ENCODE results near the gene SFMBT2. TPM values are rescaled to one million over a fixed set of nuclear protein-coding genes. Genes with fewer than 3 reads are reported as not detected.

SFMBT2 gene
- total RNA-seq, 2 experiments from 2014 or later: 7.9 to 8.3 TPM

DNA sequence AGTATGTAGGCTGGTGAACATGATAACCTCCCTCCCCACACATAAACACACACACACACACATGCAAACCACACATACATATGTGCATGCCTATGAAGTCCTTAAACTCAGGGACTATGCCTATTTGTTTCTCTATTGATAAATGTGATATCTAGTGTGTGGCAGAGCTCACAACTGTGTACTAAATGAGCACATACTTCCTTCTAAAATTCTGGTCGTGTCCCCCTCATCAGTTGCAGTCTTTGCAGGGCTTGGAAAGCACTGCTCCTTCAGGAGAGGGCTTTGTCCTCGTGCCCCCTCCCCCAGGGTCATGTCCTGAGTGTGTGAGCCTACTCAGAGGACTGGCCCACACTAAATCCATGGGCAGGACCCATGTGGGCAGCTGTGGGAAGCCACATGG is 94.0 kb downstream of the SFMBT2 start:
- Histone ChIP-seq H2AFZ (ENCODE audit: low read length) (no peak overlapping the region), H3K4me3 (ENCODE audit: low read depth, low read length, poor library complexity, severe bottlenecking) (no peak overlapping the region), H3K4me1 (ENCODE audit: insufficient read depth, low read length, poor library complexity, severe bottlenecking) (peaks cover 11% of the 10 kb centered on the region), H3K9me2 (ENCODE audit: insufficient read depth, low read length) (no peaks in the 10 kb centered on the region), H3K36me3 (ENCODE audit: insufficient read depth, low read length) (peaks cover 6% of the 10 kb centered on the region; the same call in 1 of the 2 replicates), H3K4me2 (ENCODE audit: low read length) (no peak overlapping the region), H4K20me1 (ENCODE audit: insufficient read depth, low read length) (no peaks in the 10 kb centered on the region), H3K79me2 (ENCODE audit: insufficient read depth, low read depth, low read length) (no peaks in the 10 kb centered on the region), H3K27ac (ENCODE audit: low read depth, low read length, poor library complexity, severe bottlenecking) (no peak overlapping the region), H3K9me3 (ENCODE audit: low read length) (peaks cover 3% of the 10 kb centered on the region; the same call in 1 of the 2 replicates)
- ChIA-PET POLR2A (no interaction called here), CTCF (ENCODE audit: unreplicated experiment) (no interaction called here)
- no peak for DNase-seq (ENCODE audit: low spot score)
- intact Hi-C loops (cut with micrococcal nuclease; ENCODE audit: unreplicated experiment): no loop called here
- no TSS peak for BruUV-seq (replicated peaks)
- TF ChIP-seq EZH2phosphoT487 (IDR thresholded peaks at IDR 0.05; ENCODE audit: borderline replicate concordance, low read depth, low read length): no peak
- TF ChIP-seq, protein P1, sequence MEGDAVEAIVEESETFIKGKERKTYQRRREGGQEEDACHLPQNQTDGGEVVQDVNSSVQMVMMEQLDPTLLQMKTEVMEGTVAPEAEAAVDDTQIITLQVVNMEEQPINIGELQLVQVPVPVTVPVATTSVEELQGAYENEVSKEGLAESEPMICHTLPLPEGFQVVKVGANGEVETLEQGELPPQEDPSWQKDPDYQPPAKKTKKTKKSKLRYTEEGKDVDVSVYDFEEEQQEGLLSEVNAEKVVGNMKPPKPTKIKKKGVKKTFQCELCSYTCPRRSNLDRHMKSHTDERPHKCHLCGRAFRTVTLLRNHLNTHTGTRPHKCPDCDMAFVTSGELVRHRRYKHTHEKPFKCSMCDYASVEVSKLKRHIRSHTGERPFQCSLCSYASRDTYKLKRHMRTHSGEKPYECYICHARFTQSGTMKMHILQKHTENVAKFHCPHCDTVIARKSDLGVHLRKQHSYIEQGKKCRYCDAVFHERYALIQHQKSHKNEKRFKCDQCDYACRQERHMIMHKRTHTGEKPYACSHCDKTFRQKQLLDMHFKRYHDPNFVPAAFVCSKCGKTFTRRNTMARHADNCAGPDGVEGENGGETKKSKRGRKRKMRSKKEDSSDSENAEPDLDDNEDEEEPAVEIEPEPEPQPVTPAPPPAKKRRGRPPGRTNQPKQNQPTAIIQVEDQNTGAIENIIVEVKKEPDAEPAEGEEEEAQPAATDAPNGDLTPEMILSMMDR (conservative IDR thresholded peaks at IDR 0.05; ENCODE audit: low read length): no peak

DNA sequence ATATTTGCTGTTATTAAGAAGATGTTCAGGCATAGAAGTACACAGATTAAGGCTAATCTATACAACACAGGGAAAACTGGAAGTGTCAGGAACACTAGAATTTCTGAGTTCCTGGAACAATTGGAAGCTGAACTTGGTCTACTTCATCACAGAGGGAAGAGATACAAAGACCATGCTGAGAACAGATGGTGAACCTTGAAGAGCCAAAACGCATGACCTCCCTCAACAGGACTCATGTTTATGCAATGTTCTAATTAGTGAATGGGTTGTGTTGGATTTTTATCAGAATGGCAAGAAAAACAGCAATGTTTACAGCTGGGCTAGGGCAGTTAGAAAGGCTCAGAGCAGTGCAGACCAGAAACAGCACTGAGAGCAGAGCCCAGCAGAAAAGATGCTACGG is 94.9 kb downstream of the SFMBT2 start:
- Histone ChIP-seq H2AFZ (ENCODE audit: low read length) (no peak overlapping the region), H3K9me3 (ENCODE audit: low read length) (no peaks in the 10 kb centered on the region), H3K36me3 (ENCODE audit: insufficient read depth, low read length) (no peaks in the 10 kb centered on the region), H3K4me2 (ENCODE audit: low read length) (no peak overlapping the region), H3K79me2 (ENCODE audit: insufficient read depth, low read depth, low read length) (no peaks in the 10 kb centered on the region), H3K27ac (ENCODE audit: low read depth, low read length, poor library complexity, severe bottlenecking) (no peak overlapping the region), H3K4me1 (ENCODE audit: insufficient read depth, low read length, poor library complexity, severe bottlenecking) (peaks cover 11% of the 10 kb centered on the region), H3K9me2 (ENCODE audit: insufficient read depth, low read length) (no peaks in the 10 kb centered on the region), H3K4me3 (ENCODE audit: low read depth, low read length, poor library complexity, severe bottlenecking) (no peak overlapping the region), H4K20me1 (ENCODE audit: insufficient read depth, low read length) (no peaks in the 10 kb centered on the region)
- ChIA-PET POLR2A (interaction anchor here (0.7 kb wide), 1 partner anchor 74 kb away, joined by 3 read pairs; no protein-coding TSS in a partner anchor), CTCF (ENCODE audit: unreplicated experiment) (no interaction called here)
- DNase-seq (ENCODE audit: low spot score): no peak
- no peak for TF ChIP-seq EZH2phosphoT487 (IDR thresholded peaks at IDR 0.05; ENCODE audit: borderline replicate concordance, low read depth, low read length)
- TF ChIP-seq, protein P1 (conservative IDR thresholded peaks at IDR 0.05; ENCODE audit: low read length): no peak
- no TSS peak for BruUV-seq (replicated peaks)
- intact Hi-C loops (cut with micrococcal nuclease; ENCODE audit: unreplicated experiment): no loop called here

DNA sequence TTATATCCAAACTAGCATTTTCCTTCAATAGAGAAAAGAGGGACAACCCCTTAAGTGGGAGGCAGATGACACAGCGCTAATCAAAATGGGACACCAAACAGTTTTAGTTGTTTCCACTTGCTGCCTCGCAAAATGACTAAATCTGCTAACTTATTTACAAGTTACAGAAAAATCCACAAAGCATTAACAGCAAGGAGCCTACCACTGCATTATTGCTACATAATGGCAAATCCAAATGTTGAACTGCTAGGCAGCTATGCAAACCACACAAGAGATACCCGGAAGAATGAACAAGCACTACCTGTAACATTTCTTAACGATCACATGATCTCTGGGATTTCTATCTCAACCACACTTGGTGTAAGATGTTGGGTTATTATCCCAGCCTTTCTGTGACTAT is 96.7 kb downstream of the SFMBT2 start:
- DNase-seq (ENCODE audit: low spot score): no peak
- intact Hi-C loops (cut with micrococcal nuclease; ENCODE audit: unreplicated experiment): no loop called here
- no TSS peak for BruUV-seq (replicated peaks)
- no peak overlapping the region for H3K4me2 ChIP-seq (ENCODE audit: low read length)
- no peak overlapping the region for H3K4me3 ChIP-seq (ENCODE audit: low read depth, low read length, poor library complexity, severe bottlenecking)
- POLR2A ChIA-PET: interaction anchor here (0.6 kb wide), 1 partner anchor 195 kb away, joined by 3 read pairs; no protein-coding TSS in a partner anchor
- H3K27ac ChIP-seq (ENCODE audit: low read depth, low read length, poor library complexity, severe bottlenecking): no peak overlapping the region
- CTCF ChIA-PET (ENCODE audit: unreplicated experiment): no interaction called here
- peaks cover 5% of the 10 kb centered on the region for H3K4me1 ChIP-seq (ENCODE audit: insufficient read depth, low read length, poor library complexity, severe bottlenecking)
- TF ChIP-seq, protein P1 (conservative IDR thresholded peaks at IDR 0.05; ENCODE audit: low read length): no peak
- no peak for TF ChIP-seq EZH2phosphoT487 (IDR thresholded peaks at IDR 0.05; ENCODE audit: borderline replicate concordance, low read depth, low read length)
- no peaks in the 10 kb centered on the region for H3K9me2 ChIP-seq (ENCODE audit: insufficient read depth, low read length)
- H2AFZ ChIP-seq (ENCODE audit: low read length): no peak overlapping the region
- no peaks in the 10 kb centered on the region for H3K9me3 ChIP-seq (ENCODE audit: low read length)
- no peaks in the 10 kb centered on the region for H4K20me1 ChIP-seq (ENCODE audit: insufficient read depth, low read length)
- no peaks in the 10 kb centered on the region for H3K79me2 ChIP-seq (ENCODE audit: insufficient read depth, low read depth, low read length)
- no peaks in the 10 kb centered on the region for H3K36me3 ChIP-seq (ENCODE audit: insufficient read depth, low read length)

Data from OCI-LY7 (cell line).